Measurements from ENCODE around the gene MAL. TPM values are rescaled to one million over a fixed set of nuclear protein-coding genes. Genes with fewer than 3 reads are reported as not detected.

Gene MAL
- total RNA-seq, 2 experiments from 2014 or later, result 63.5 to 63.6 TPM

GRCh38 chr2:95055262-95055661 lies 29.8 kb downstream of the MAL start:
- Mint-ChIP-seq H3K9me3 (no peaks in the 10 kb centered on the region), H3K4me1 (ENCODE audit: low read depth) (peaks cover 47% of the 10 kb centered on the region), H3K27me3 (no peaks in the 10 kb centered on the region), H3K4me3 (no peak overlapping the region), H3K27ac (peak overlapping the region; percentile 59), H3K36me3 (peaks cover 16% of the 10 kb centered on the region)
- POLR2A ChIA-PET, result interaction anchor here (1.3 kb wide), 1 partner anchor 14 kb away, joined by 4 read pairs; no protein-coding TSS in a partner anchor
- CTCF ChIA-PET, result interaction anchor here (1.2 to 15.1 kb wide), 5 partner anchors 15 to 66 kb away, joined by 3 to 156 read pairs (median 6); partner anchors contain the start of genes MAL and MRPS5
- intact Hi-C loops (cut with micrococcal nuclease), result no loop called here
- no peak for DNase-seq

GRCh38 chr2:95056044-95056443 lies 30.5 kb downstream of the MAL start:
- CTCF ChIA-PET, result interaction anchor here (7.3 to 15.1 kb wide), 2 partner anchors 20 to 32 kb away, joined by 89 to 156 read pairs; partner anchors contain the start of gene MAL
- Mint-ChIP-seq H3K4me3 (no peak overlapping the region), H3K4me1 (ENCODE audit: low read depth) (peaks cover 39% of the 10 kb centered on the region), H3K36me3 (peaks cover 15% of the 10 kb centered on the region), H3K9me3 (no peaks in the 10 kb centered on the region), H3K27ac (no peak overlapping the region), H3K27me3 (no peaks in the 10 kb centered on the region)
- POLR2A ChIA-PET, result interaction anchor here (1.4 kb wide), 1 partner anchor 17 kb away, joined by 3 read pairs; no protein-coding TSS in a partner anchor
- intact Hi-C loops (cut with micrococcal nuclease), result no loop called here
- DNase-seq, result no peak

GRCh38 chr2:95056461-95057459 lies 31.3 kb downstream of the MAL start:
- intact Hi-C loops (cut with micrococcal nuclease), result no loop called here
- H3K27ac Mint-ChIP-seq, result no peak overlapping the region
- no peak overlapping the region for H3K4me3 Mint-ChIP-seq
- H3K27me3 Mint-ChIP-seq, result no peaks in the 10 kb centered on the region
- peak; percentile 5 for DNase-seq
- H3K36me3 Mint-ChIP-seq, result peaks cover 9% of the 10 kb centered on the region
- peaks cover 38% of the 10 kb centered on the region for H3K4me1 Mint-ChIP-seq (ENCODE audit: low read depth)
- POLR2A ChIA-PET, result interaction anchor here (1.4 kb wide), 1 partner anchor 16 kb away, joined by 3 read pairs; no protein-coding TSS in a partner anchor
- CTCF ChIA-PET, result interaction anchor here (7.3 to 15.1 kb wide), 2 partner anchors 20 to 33 kb away, joined by 89 to 156 read pairs; partner anchors contain the start of gene MAL
- no peaks in the 10 kb centered on the region for H3K9me3 Mint-ChIP-seq

- Mint-ChIP-seq H3K4me3 (no peak overlapping the region), H3K9me3 (no peaks in the 10 kb centered on the region), H3K27me3 (no peaks in the 10 kb centered on the region), H3K36me3 (peaks cover 3% of the 10 kb centered on the region), H3K27ac (no peak overlapping the region), H3K4me1 (ENCODE audit: low read depth) (peaks cover 47% of the 10 kb centered on the region)
- ChIA-PET POLR2A (interaction anchor here (1.4 kb wide), 1 partner anchor 15 kb away, joined by 3 read pairs; no protein-coding TSS in a partner anchor), CTCF (interaction anchor here (15.1 kb wide), 1 partner anchor 19 kb away, joined by 156 read pairs; no protein-coding TSS in a partner anchor)
- intact Hi-C loops (cut with micrococcal nuclease), result no loop called here
- peak; percentile 5 for DNase-seq
Observed at GRCh38 chr2:95057535-95058370, 32.2 kb downstream of the MAL start.

- intact Hi-C loops (cut with micrococcal nuclease), result no loop called here
- Mint-ChIP-seq H3K36me3 (peaks cover 2% of the 10 kb centered on the region), H3K4me3 (no peak overlapping the region), H3K9me3 (no peaks in the 10 kb centered on the region), H3K4me1 (ENCODE audit: low read depth) (peaks cover 51% of the 10 kb centered on the region), H3K27me3 (no peaks in the 10 kb centered on the region), H3K27ac (no peak overlapping the region)
- peak; percentile 3 for DNase-seq
- POLR2A ChIA-PET, result no interaction called here
- CTCF ChIA-PET, result interaction anchor here (15.1 kb wide), 1 partner anchor 18 kb away, joined by 156 read pairs; no protein-coding TSS in a partner anchor
Observed at GRCh38 chr2:95058466-95058988, 33.0 kb downstream of the MAL start.

- H3K27ac Mint-ChIP-seq, result no peak overlapping the region
- peaks cover 53% of the 10 kb centered on the region for H3K4me1 Mint-ChIP-seq (ENCODE audit: low read depth)
- CTCF ChIA-PET, result interaction anchor here (15.1 kb wide), 1 partner anchor 17 kb away, joined by 156 read pairs; no protein-coding TSS in a partner anchor
Observed at GRCh38 chr2:95058989-95059641, 33.6 kb downstream of the MAL start.

GRCh38 chr2:95059656-95060370 lies 34.3 kb downstream of the MAL start:
- Mint-ChIP-seq H3K27ac (no peak overlapping the region), H3K4me1 (ENCODE audit: low read depth) (peaks cover 46% of the 10 kb centered on the region), H3K36me3 (no peaks in the 10 kb centered on the region), H3K4me3 (no peak overlapping the region), H3K9me3 (no peaks in the 10 kb centered on the region), H3K27me3 (no peaks in the 10 kb centered on the region)
- ChIA-PET POLR2A (no interaction called here), CTCF (interaction anchor here (15.1 kb wide), 1 partner anchor 17 kb away, joined by 156 read pairs; no protein-coding TSS in a partner anchor)
- intact Hi-C loops (cut with micrococcal nuclease), result no loop called here
- DNase-seq, result no peak

More at GRCh38 chr2:95058989-95059641, 33.6 kb downstream of the MAL start:
- Mint-ChIP-seq H3K4me3 (no peak overlapping the region), H3K36me3 (no peaks in the 10 kb centered on the region), H3K9me3 (no peaks in the 10 kb centered on the region), H3K27me3 (no peaks in the 10 kb centered on the region)
- peak; percentile 1 for DNase-seq
- POLR2A ChIA-PET, result no interaction called here
- intact Hi-C loops (cut with micrococcal nuclease), result no loop called here

GRCh38 chr2:95060446-95061118 lies 35.1 kb downstream of the MAL start:
- POLR2A ChIA-PET, result no interaction called here
- H3K4me3 Mint-ChIP-seq, result no peak overlapping the region
- H3K4me1 Mint-ChIP-seq (ENCODE audit: low read depth), result peaks cover 38% of the 10 kb centered on the region
- H3K27ac Mint-ChIP-seq, result no peak overlapping the region
- intact Hi-C loops (cut with micrococcal nuclease), result no loop called here
- DNase-seq, result no peak
- H3K27me3 Mint-ChIP-seq, result no peaks in the 10 kb centered on the region
- H3K9me3 Mint-ChIP-seq, result no peaks in the 10 kb centered on the region
- CTCF ChIA-PET, result interaction anchor here (15.1 kb wide), 1 partner anchor 16 kb away, joined by 156 read pairs; no protein-coding TSS in a partner anchor
- no peaks in the 10 kb centered on the region for H3K36me3 Mint-ChIP-seq

GRCh38 chr2:95061119-95061512 lies 35.6 kb downstream of the MAL start:
- H3K36me3 Mint-ChIP-seq, result no peaks in the 10 kb centered on the region
- no peak overlapping the region for H3K27ac Mint-ChIP-seq
- H3K4me3 Mint-ChIP-seq, result no peak overlapping the region
- ChIA-PET CTCF (interaction anchor here (3.3 to 15.1 kb wide), 2 partner anchors 15 to 39 kb away, joined by 15 to 156 read pairs; no protein-coding TSS in a partner anchor), POLR2A (no interaction called here)
- no peaks in the 10 kb centered on the region for H3K9me3 Mint-ChIP-seq
- intact Hi-C loops (cut with micrococcal nuclease), result no loop called here
- peaks cover 33% of the 10 kb centered on the region for H3K4me1 Mint-ChIP-seq (ENCODE audit: low read depth)
- no peak for DNase-seq
- no peaks in the 10 kb centered on the region for H3K27me3 Mint-ChIP-seq

- POLR2A ChIA-PET, result interaction anchor here (1.2 kb wide), 1 partner anchor 17 kb away, joined by 3 read pairs; no protein-coding TSS in a partner anchor
- Mint-ChIP-seq H3K36me3 (no peaks in the 10 kb centered on the region), H3K27ac (no peak overlapping the region), H3K4me3 (no peak overlapping the region), H3K27me3 (no peaks in the 10 kb centered on the region), H3K9me3 (no peaks in the 10 kb centered on the region), H3K4me1 (ENCODE audit: low read depth) (peaks cover 29% of the 10 kb centered on the region)
- intact Hi-C loops (cut with micrococcal nuclease), result loop anchor here (1.0 kb wide), 1 partner anchor 13 kb away; no protein-coding TSS in a partner anchor
- DNase-seq, result peak; percentile 52
- CTCF ChIA-PET, result interaction anchor here (3.3 to 15.1 kb wide), 2 partner anchors 15 to 39 kb away, joined by 15 to 156 read pairs; no protein-coding TSS in a partner anchor
Observed at GRCh38 chr2:95061601-95062183, 36.2 kb downstream of the MAL start.

Measured in activated CD4-positive, alpha-beta memory T cell treated with anti-CD3 and anti-CD28 coated beads for 36 hours (primary cell).